Iris pigment epithelial cell (primary cell): ENCODE results near the gene PCLO.
"Not testable (repeated sequence)": the region's sequence is repeated elsewhere in the genome, so short reads cannot be mapped to it uniquely, and the experiment has no call there.

Source experiments
- DNase-seq: peaks from one replicate; pipeline ENCODE4 v3.0.0-alpha.2; 2011; ENCODE audit warnings: low read depth

The PCLO gene

DNA sequence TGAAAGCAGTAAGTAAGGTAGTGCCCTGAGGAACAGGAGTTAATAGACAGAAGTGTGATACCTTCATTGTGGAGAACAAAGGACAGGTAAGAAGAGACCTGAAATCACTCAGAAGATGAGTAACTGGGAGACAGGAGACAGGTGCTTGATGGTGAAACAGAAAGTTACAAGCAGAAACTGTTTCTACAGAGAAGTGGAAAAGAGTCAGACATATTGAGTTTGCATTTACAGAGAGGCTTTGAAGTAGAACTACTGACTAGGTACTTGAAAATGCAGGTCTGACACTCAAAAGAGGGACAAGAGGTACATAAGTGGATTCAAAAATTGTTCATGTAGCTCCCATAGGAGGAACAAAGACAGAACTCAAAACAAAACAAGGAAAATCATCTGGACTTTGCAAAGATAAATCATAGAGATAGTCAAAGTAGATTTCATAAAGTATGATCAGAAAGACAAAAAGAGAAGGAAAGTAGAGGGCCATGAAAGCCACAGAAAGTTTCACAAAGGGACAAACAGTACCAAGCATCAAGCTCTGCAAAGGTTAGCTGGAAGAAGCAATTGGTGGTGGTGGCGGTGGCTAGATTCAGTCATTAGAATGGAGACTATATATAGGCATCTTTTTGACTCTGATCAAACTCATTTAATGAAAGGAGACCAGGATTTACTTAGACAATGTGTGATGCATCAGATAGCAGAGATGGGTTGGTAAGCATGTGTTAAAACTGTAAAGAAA is 198.4 kb downstream of the PCLO start:
- no peak for DNase-seq

DNA sequence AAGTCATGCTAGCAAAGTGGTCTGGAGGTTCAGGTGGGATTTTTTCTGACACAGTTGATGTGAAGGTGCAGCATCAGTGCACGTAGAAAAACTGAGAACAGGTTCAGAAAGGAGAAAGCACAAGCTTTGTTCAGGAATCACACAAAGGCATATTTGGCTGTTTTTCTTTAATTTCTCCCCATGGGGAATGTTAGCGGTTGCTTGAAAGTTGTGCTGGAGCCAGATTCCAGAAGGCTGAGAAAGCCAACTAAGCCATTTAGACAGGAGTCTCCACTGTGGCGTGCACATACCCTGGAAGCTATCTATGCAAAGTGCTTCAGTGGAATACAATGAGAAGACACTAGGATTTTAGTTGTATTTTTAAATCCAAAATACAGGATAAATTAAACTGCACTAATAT is 201.4 kb downstream of the PCLO start:
- no peak for DNase-seq

DNA sequence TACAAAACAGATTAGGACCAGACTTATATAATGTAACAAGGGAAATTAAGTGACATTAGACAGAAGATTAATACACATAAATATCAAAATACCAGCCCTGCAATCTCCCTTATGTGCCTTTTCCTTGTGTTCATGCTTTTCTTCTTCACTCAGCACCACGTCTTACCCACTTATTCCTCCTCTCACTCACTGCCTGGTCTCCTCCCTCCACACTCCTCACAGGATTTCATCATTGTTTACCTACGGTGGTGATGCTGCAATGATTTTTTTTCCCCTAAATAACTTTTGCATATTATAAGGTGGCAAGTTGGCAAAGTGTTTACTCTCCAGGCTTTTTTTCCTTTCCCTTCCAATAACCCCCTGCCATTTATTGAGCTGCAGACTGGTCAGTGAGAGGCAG is 203.2 kb downstream of the PCLO start:
- DNase-seq = no peak

DNA sequence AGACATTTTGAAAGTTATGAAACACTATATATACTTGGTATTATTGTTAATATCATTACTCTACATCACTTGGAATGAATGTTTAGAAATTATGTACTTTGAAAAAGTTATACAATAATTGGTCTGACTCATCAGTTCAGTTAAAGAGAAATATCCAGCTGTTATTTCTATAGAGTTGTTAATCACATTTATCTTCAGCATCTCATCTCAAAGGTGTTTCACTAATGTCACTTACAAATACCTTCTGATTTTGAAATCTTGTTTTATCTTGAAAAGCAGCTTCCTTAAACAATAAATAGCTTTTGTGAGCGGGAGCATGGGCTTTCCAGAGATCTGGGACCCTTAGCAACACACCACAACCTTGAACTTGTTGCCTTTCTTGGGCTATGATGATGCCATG is 205.2 kb downstream of the PCLO start:
- no peak for DNase-seq

DNA sequence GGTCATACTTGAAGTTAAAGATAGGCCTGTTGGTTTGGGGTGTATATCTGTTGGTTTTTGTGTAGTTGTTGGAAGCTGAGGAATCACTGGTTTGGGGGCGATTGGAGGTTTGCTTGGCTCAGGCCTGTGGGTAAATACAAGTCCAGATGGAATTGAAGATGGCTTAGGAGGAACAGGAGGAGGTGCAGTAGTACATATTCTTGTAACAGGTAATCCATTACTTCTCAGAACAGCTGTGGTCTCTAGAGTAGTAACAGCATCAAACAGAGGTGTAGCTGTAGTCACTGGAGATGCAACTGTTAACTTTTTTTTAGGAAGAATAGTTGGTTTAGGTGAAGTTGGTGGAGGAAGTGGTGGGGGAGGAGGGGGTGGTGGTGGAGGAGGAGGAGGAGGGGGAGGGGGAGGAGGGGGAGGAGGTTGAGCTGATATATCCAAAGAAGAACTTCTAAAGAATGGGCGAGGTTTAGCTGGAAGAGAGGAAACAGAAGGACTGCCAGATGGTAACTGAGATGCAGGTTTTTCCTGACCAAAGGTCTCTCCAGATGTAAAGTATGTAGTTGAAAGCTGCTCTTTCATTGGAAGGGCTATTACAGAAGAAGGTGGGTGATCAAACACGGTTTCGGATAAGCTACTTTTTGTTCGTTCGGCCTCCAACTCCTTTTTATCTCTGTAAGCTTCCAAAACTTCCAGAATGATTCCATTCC is 209.2 kb downstream of the PCLO start:
- no peak for DNase-seq

DNA sequence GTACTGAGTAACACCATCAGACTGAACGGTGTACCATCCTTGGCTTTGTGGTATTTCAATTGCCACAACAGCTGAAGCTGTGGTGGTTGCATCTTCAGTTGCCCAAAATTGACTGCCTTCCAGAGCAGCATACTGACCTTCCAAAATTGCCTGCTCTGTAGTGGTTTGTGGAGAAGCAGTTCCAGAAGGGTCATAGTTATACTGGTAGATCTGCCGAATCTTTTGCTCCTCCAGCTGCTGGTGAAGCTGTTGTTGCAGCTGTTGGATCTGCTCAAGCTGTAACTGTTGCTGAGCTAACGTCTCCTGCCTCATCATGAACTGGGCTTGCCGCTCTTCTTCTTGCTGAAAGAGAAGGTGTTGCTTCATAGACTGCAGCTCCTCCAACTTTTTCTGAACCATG is 212.2 kb downstream of the PCLO start:
- no peak for DNase-seq

DNA sequence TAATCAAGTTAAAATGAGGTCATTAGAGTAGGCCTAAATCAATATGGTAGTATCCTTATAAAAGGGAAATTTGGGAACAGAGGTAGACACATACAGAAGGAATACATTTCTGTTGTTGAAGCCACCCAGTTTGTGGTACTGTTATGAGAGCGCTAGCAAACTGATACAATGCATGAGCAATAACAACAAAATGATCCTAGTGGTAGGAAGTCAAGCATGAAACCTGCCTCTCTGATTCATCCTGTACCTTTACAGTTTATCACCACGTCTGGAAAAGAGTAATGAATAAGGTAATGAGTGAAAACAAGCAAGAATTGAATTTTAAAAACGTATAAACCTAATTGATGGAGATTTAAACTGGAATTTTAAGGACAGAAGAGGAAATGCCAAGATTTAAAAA is 217.2 kb downstream of the PCLO start:
- peak; percentile 3 for DNase-seq

DNA sequence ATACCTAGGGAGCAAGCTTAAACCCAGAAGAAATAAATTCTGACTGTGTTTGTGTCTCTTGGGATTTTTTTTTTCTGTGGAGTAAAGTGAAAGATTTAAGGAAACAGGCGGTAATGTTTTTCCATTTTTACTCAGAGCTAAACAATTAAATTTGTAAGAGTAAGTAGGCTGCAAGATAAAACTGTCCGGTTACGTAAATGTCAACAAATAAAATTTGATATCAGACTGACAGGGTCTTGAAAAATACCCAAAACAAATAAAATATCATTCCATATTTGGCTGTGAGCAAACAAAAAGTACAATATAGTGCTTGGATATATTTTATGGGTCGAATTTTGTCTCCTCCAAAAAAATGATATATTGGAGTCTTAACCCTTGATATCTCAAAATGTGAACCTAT is 217.6 kb downstream of the PCLO start:
- no peak for DNase-seq

DNA sequence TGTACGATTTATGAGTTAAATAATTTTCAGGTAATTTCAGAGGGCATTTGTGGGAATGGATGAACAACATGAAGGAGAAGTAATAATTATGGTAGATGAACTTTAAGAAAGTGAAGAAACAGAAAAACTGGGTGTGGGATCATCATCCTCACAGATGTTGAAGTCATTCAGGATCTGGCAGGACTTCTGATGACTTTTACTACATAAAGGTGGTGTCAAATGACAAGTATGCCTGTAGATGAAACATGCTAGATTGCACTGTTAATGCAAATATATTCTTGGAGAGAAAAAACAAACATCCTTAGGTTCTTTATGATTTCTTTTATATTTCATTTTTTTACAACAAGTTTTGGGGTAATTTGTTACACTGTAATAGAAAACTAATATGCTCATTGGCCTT is 230.2 kb downstream of the PCLO start:
- no peak for DNase-seq

DNA sequence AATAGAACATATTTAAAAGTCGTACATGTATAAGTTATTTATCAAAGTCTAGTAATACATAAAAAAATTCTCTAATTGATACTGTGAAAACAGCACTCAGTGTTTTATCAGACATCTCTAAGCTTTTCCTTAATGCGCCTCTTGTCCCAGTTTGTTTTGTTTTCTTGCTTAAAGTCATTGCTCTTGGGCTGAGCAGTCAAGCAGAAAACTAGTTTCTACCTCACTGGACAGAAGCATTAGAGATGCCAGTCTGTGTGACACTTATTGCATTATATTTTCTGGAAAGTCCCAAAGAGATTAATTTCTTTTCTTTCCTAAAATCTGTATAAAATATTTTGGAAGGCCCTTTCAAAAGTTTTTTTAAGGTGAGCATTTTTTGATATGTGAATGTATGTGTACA is 236.2 kb downstream of the PCLO start:
- DNase-seq = no peak

DNA sequence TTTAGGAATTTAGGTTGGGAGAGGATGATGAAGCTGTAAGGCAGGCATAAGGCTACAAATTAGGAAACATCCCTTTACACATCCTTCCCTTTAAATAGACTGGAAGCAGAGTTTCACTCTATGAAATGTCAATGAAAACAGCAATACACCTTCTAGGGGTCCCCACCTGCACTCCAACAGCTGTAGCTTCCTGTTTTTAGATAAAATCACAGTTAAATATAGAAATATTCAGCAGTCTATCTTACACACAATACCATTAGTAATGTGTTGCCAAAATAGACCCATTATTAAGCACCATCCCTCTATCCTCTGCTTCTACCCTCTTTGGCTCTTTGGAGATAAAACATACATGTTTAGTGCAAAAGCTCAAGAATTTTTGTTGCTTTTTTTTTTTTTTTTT is 237.4 kb downstream of the PCLO start:
- DNase-seq = no peak

DNA sequence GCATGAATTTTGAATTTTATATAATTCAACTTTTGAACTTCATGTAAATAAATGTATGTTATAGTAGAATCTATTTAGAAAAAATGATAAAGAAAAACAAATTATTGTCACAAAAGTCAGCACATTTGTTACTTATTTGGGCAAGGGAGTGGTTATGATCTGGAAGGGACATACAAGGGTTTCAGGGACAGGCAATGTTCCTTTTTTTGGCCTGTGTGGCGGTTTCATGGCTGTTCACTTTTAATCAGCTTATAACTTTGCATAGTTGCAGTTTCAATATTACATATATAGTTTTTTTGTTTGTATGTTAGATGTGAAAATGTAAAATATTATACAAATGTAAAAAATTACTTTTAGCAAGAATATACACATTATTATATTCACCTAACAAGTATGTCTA is 256.2 kb downstream of the PCLO start:
- no peak for DNase-seq

DNA sequence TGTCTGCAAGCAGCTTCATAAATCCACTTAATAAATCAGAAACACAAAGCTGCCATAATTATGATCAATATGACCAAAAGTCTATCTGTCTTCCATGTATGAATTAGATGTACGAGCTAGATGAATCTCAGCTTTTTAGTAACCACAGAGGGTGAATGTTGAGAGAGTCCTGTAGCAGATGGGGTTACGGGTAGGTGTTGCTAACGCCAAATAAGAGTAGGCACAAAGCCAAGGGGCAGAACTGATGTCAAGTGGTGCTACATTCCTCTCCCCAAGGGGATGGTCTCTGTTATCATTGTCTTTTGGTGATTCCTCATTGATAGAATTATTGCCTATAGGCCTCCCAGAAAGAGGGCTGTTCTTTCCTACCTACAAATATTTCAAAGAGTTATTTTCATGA is 257.8 kb downstream of the PCLO start:
- DNase-seq = no peak

DNA sequence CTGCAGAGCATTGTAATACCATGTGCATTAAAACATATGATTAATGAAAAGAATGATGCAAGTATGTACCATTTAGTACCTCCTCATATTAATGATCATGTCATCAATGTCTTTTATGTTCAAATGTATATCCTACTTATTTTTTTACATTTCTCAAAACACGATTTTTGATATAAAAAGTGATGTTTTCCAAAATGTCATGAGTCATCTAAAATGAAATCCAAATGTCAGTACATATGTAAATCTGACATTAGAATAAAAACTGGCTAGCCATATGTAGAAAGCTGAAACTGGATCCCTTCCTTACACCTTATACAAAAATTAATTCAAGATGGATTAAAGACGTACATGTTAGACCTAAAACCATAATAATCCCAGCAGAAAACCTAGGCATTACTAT is 261.6 kb downstream of the PCLO start:
- DNase-seq = not testable (repeated sequence)

DNA sequence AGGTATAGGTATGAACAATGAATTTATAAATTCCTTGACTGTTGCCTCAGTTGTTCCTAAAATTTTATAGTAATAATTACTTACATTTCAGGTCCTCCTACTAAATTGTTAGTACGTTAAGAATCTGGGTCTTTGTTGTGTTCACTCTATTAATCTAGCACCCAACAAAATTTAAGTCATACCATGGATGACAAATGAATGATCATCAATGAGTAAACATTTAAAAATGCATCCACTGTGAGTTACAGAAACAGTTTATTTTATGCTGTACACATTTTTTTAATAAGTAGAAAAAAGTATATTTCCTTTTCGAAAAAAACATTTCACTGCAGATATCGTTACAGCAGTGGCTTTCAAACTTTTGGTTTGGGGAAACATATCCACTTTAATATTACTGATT is 265.2 kb downstream of the PCLO start:
- no peak for DNase-seq

DNA sequence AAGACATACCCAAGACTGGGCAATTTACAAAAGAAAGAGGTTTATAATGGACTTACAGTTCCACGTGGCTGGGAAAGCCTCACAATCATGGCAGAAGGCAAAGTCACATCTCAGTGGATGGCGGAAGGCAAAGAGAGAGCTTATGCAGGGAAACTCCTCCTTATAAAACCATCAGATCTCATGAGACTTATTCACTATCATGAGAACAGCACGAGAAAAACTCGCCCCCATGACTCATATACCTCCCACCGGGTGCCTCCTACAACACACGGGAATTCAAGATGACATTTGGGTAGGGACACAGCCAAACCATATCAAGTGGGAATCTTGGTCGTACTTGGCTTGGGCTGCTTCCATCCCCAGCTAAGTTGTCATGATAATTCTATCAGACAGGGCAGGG is 268.3 kb downstream of the PCLO start:
- DNase-seq = not testable (repeated sequence)

DNA sequence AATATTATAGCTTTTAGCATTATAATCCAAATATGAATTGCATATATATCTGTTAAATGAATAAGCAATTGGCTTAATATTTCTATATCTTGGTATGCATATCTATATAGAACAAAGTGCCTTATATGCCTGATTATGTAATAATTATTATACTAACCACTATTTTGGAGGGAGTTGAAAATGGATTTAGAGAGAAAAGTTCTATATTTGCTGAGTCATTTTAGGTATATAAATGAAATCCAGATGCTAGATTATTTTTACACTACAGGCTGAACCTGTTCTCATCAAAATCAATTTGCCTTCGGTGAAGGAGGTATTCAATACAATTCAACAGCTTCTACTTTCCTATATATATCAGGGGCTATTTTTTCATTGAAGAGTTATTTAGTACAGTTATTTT is 276.4 kb downstream of the PCLO start:
- DNase-seq = no peak

DNA sequence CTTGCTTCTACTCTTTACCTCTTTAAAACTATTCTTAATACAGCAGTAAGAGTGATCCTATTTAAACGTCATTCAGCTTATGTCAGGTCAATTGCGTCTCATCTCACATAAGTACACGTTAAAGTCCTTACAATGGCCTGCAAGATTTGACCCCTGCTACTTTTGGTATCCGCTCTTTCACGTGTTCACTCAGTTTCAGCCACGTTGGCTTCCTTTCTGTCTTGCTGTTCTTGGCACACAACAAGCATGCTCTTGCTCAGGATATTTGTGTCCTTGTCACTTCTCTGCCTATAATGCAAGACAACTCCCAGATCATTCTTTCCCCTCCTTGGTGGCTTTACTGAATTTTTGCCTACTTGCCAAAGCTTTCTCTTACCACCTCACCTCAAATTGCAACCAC is 296.8 kb downstream of the PCLO start:
- no peak for DNase-seq

DNA sequence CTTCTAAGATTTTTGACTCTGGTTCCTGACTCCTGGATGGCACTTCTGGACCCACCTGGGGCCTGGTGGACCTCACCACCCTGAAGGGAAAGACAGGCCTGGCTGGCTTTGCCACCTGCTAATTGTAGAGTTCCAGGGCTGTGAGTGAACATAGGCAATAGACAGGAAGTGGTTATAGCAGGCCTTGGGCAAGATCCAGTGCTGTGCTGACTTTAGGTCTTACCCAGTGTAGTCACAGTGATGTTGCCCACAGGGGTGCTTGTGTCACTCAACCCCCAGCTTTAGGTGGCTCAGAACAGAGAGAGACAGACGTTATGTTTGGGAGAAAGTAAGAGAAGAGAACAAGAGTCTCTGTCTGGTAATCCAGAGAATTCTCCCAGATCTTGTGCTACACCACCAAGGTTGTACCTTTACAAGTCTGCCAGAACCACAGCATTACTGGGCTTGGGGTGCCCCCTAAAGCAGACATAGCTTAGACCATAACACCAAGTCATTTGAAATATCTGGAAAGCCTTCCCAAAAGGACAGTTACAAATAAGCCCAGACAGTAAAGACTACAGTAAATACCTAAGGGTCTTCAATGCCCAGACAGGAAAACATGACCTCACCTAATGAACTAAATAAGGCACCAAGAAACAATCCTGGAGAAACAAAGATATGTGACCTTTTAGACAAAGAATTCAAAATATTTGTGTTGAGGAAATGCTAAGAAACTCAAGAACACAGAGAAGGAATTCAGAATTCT is 303.4 kb downstream of the PCLO start:
- DNase-seq = peak; percentile 38

DNA sequence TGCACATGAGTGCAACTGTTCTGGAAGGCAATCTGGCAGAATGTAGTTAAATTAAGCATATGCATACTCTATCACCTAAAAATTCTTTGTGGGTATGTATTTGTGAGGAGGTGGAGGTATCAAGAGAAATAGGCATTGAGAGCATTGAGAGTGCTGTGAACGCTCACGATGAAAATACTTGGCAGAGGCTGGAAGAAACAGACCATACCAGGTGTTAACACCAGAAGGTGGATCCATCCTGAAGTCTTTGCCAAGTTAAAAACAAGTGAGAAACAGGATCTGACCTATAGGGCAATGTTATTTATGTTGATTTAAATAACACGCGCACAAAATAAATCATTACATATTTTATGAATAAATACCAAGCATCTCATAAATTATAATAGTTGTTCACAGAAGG is 311.6 kb downstream of the PCLO start:
- DNase-seq = no peak

DNA sequence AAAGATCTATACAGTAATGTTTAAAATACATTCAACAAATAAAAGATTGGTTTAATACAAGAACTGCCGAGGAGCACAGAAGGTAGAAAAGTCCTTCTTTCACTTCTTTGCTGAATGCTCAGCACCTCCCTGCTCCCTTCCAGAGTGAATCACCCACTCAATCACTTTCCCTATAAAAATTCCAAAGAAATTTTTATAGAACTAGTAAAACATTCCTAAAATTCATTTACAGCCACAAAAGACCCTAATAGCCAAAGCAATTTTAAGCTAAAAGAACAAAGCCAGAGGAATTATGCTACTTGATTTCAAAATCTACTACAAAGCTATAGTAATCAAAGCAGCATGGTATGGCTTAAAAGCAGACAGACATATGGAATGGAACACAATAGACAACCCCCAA is 320.9 kb downstream of the PCLO start:
- DNase-seq = no peak

DNA sequence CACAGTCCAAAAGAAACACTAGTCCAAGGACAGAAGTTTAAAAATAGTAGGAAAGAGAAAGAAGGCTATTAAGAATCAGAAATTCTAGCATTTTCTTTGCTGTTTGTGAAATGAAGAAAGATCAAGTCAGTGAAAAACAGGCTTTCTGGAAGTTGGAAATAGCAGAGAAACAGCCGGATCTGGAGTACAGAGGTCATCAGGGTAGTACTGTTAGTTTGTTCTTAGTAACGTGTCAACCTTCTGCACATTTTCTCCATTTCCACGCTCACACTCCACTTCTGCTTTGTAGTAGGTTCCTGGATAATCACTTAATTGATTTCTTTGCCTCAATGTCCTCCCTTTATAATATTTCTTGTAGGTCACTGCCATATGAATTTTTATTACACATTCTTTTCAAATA is 322.6 kb downstream of the PCLO start:
- DNase-seq = no peak

DNA sequence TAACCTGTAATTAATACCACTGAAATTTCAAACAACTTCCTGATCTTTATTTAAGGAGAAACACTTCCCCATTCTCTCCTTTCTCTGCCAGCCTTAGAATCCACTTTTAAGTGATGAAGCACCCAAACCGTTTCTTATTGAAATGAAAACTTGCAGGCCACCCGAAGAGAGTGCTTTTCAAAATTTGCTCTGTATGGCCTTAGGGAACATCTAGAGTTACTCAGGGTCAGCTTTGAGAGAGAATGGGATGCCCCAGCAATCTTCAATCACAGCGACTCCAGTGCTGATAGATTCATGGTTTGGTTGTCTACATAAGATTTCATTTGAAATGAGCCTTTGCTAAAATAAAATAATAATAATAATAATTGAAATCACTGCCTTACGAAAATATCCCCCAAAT is 323.1 kb downstream of the PCLO start:
- no peak for DNase-seq
